Body of pancreas (tissue), 4 donors: ENCODE data around the gene ATAD3B. TPM values are rescaled to one million over a fixed set of nuclear protein-coding genes. Genes with fewer than 3 reads are reported as not detected.
"Not testable (repeated sequence)": the region's sequence is repeated elsewhere in the genome, so short reads cannot be mapped to it uniquely, and the experiment has no call there.

Source experiments
- ATAC-seq: fragments of 150-250 bp; one replicate; pipeline ENCODE4 v1.9.1; 2016
- DNase-seq, 4 donors: peaks; one replicate each; pipeline ENCODE4 v3.0.0-alpha.2; 2019
- H3K27ac ChIP-seq, 4 donors: fragments of 200-600 bp; sonication (generic); 1 replicate in 3 of 4; 2 replicates in 1 of 4; pipeline versions ENCODE4 v1.5.1 to v1.6.1; 2016 to 2019; ENCODE audit warnings: mild to moderate bottlenecking in 1 of 4, mixed read lengths in 1 of 4, moderate library complexity in 1 of 4
- H3K27me3 ChIP-seq, 2 donors: fragments of 200-600 bp; sonication (generic); one replicate each; pipeline ENCODE4 v1.6.0; 2016; ENCODE audit warnings: mild to moderate bottlenecking in 1 of 2
- H3K36me3 ChIP-seq, 2 donors: fragments of 200-600 bp; sonication (generic); replicated peaks in 1 of 2; 2 replicates each; pipeline ENCODE4 v1.5.1; 2016; ENCODE audit warnings: low read depth in 2 of 2; ENCODE audit not compliant: insufficient read depth in 1 of 2
- H3K4me1 ChIP-seq: fragments of 200-600 bp; sonication (generic); one replicate; pipeline ENCODE4 v1.6.0; 2016
- H3K4me3 ChIP-seq, 2 donors: fragments of 200-600 bp; sonication (generic); 1 replicate in 1 of 2; 2 replicates in 1 of 2; pipeline ENCODE4 v1.5.1; 2016 to 2019
- H3K9me3 ChIP-seq, 3 donors: fragments of 200-600 bp; sonication (generic); 1 replicate in 2 of 3; 2 replicates in 1 of 3; pipeline ENCODE4 v1.5.1; 2016
- POLR2A ChIP-seq, 3 donors: fragments of 450-650 bp; IDR thresholded peaks; one replicate each; pipeline ENCODE4 v1.6.1; 2016; ENCODE audit warnings: antibody characterized with exemption in 3 of 3, mild to moderate bottlenecking in 2 of 3
- WGBS, 2 donors: methylation state at CpG; one replicate each; pipeline ENCODE4 v1.1.5; 2017; 5-methylcytosine and 5-hydroxymethylcytosine counted together
- intact Hi-C: fragments of 100-400 bp; cut with DNase I; formaldehyde crosslinking; loops from one replicate; pipeline ENCODE4 v1.15.1; 2023
- total RNA-seq, 2 donors: library from RNA; depleted of rRNA; stranded (reverse); fragments of >200 nt; gene quantifications; one replicate each; pipeline ENCODE4 v1.1.0, GENCODE V29; 2016
- TF ChIP-seq, protein P1 (sequence below), 7 experiments: fragments of 450-650 bp in 4 of 7; fragments of 200-600 bp in 3 of 7; sonication (generic) in 3 of 7; IDR thresholded peaks; one replicate each; pipeline ENCODE4 v1.5.1; 2016 to 2019; ENCODE audit warnings: antibody characterized with exemption in 7 of 7

The ATAD3B gene
- total RNA-seq, 2 donors from 2014 or later: 16.6 to 37.2 TPM

DNA sequence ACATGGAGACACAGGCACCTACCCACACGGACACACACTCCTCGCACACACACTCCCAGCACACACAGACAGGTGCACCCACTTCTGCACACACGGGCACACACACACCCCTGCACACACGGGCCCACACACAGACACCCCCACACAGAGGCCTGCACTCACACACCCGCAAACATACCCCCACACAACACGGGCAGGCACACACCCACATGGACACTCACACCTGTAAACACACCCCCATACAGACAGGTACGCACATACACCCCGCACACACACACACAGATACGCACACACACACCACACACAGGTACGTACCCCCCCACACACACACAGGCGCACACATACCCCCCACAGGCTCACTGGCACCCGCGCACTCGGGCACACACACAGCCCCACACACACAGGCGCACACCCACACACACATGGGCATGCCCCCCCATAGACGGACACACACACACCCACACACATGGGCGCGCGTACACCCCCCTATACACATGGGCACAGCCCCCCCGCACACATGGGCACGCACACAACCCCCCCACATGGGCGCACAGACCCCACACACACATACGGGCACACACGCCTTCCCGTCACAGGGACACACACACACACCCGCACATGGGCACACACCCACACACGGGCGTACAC lies 46.5 kb downstream of the ATAD3B start:
- H3K27me3 ChIP-seq: no peaks in the 10 kb centered on the region
- H3K4me1 ChIP-seq: peaks cover 5% of the 10 kb centered on the region
- no peaks in the 10 kb centered on the region for H3K9me3 ChIP-seq
- no peak overlapping the region for H3K27ac ChIP-seq
- no peak for TF ChIP-seq POLR2A (IDR thresholded peaks at IDR 0.05)
- TF ChIP-seq, protein P1, sequence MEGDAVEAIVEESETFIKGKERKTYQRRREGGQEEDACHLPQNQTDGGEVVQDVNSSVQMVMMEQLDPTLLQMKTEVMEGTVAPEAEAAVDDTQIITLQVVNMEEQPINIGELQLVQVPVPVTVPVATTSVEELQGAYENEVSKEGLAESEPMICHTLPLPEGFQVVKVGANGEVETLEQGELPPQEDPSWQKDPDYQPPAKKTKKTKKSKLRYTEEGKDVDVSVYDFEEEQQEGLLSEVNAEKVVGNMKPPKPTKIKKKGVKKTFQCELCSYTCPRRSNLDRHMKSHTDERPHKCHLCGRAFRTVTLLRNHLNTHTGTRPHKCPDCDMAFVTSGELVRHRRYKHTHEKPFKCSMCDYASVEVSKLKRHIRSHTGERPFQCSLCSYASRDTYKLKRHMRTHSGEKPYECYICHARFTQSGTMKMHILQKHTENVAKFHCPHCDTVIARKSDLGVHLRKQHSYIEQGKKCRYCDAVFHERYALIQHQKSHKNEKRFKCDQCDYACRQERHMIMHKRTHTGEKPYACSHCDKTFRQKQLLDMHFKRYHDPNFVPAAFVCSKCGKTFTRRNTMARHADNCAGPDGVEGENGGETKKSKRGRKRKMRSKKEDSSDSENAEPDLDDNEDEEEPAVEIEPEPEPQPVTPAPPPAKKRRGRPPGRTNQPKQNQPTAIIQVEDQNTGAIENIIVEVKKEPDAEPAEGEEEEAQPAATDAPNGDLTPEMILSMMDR (IDR thresholded peaks at IDR 0.05): no peak
- ATAC-seq: no peak
- DNase-seq: no peak
- no peak overlapping the region for H3K4me3 ChIP-seq
- peaks cover 0 to 10% of the 10 kb centered on the region in 2 donors for H3K36me3 ChIP-seq
- 80 to 95% methylated on average over 9 to 23 of the region's 28 CpGs for WGBS, 2 donors
- intact Hi-C loops: no loop called here

DNA sequence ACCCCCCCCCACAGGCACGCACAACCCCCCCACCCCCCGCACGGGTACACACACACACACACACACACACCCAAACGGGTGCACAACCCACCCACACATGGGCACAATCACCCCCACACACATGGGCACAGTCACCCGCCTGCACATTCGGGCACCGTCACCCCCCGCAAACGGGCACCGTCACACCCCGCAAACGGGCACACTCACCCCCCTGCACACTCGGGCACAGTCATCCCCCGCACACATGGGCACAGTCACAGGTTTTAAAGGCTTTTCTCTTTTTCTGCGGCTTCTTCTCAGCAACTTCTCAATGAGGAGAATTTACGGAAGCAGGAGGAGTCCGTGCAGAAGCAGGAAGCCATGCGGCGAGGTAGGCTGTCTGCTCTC lies 47.0 kb downstream of the ATAD3B start:
- WGBS, 2 donors: 90% methylated on average over 9 to 17 of the region's 19 CpGs

DNA sequence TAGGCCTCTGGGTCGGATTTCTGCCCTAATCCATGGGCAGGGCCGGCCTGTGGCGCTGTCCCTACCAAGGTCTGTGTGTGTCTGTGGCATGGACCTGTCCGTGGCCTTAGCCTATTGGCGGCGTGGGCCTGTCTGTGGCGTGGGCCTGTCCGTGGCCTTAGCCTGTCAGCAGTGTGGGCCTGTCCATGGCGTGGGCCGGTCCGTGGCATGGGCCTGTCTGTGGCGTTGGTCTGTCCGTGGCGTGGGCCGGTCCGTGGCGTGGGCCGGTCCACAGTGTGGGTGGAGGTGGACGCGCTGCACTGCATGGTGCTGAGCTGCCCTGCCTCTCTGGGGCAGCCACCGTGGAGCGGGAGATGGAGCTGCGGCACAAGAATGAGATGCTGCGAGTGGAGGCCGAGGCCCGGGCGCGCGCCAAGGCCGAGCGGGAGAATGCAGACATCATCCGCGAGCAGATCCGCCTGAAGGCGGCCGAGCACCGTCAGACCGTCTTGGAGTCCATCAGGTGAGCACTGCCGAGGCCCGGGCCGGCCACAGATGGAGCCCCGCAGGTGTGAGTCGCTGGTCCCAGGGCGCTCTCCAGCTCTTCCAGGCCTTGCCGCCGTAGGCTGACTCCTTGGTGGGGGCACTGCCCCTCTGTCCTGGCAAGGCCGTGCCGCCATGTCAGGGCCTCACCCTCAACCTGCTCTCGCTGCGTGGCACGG lies 48.4 kb downstream of the ATAD3B start:
- WGBS, 2 donors: 95 to 100% methylated on average over 6 to 43 of the region's 51 CpGs
- H3K27ac ChIP-seq, intact Hi-C loops, DNase-seq, H3K4me1 ChIP-seq, H3K27me3 ChIP-seq, ATAC-seq, H3K4me3 ChIP-seq, H3K9me3 ChIP-seq: not testable (repeated sequence)
- H3K36me3 ChIP-seq: peaks cover 0 to 11% of the 10 kb centered on the region in 2 donors

More for the DNA sequence above, 47.0 kb downstream of the ATAD3B start:
- H3K4me3 ChIP-seq, intact Hi-C loops, H3K36me3 ChIP-seq, H3K27ac ChIP-seq, H3K4me1 ChIP-seq, DNase-seq, ATAC-seq, H3K27me3 ChIP-seq, H3K9me3 ChIP-seq: not testable (repeated sequence)

DNA sequence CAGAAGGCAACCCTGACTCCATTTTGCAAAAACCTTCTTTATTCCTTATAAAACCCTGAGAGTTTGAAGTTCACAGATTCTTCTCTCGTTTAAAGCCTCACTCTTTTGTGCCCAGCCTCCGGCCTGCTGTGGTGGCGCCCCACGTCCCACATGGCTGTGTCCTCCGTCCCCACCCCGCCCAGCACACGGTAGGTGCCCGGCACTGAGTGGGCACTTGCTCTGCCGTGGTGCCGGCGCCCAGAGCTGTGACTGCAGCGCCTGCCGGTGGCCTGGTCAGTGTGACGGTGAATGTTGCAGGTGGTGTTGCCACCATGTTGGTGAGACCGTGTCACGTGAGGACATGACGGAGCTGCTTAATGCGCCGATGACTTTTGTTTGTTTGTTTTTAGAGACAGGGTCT lies 49.8 kb downstream of the ATAD3B start:
- Histone ChIP-seq H3K27ac (no peak overlapping the region), H3K4me3 (no peak overlapping the region), H3K9me3 (no peaks in the 10 kb centered on the region), H3K4me1 (no peaks in the 10 kb centered on the region), H3K27me3 (no peaks in the 10 kb centered on the region), H3K36me3 (peaks cover 0 to 14% of the 10 kb centered on the region in 2 donors)
- TF ChIP-seq, protein P1 (IDR thresholded peaks at IDR 0.05): no peak
- TF ChIP-seq POLR2A (IDR thresholded peaks at IDR 0.05): no peak
- WGBS, 2 donors: 95 to 96% methylated on average over 19 of the region's 19 CpGs
- intact Hi-C loops: no loop called here
- DNase-seq: no peak
- no peak for ATAC-seq

DNA sequence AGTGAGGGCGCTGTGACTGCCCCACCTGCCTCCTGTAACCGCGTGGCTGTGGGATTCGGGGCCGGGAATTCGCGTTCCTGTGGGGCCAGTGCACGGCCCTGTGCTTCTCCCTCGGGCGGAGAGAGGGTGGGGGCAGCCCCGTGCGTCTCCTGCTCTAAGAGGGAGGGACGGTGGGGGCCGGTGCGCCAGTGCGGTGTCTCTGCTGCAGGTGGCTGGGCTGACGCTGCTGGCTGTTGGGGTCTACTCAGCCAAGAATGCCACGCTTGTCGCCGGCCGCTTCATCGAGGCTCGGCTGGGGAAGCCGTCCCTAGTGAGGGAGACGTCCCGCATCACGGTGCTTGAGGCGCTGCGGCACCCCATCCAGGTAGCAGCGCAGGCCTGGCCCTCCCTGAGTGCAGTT lies 51.0 kb downstream of the ATAD3B start:
- H3K27me3 ChIP-seq, intact Hi-C loops, ATAC-seq, DNase-seq, H3K4me3 ChIP-seq, H3K9me3 ChIP-seq, H3K27ac ChIP-seq, H3K4me1 ChIP-seq: not testable (repeated sequence)
- peaks cover 0 to 14% of the 10 kb centered on the region in 2 donors for H3K36me3 ChIP-seq
- WGBS, 2 donors: 95% methylated on average over 15 to 29 of the region's 30 CpGs

DNA sequence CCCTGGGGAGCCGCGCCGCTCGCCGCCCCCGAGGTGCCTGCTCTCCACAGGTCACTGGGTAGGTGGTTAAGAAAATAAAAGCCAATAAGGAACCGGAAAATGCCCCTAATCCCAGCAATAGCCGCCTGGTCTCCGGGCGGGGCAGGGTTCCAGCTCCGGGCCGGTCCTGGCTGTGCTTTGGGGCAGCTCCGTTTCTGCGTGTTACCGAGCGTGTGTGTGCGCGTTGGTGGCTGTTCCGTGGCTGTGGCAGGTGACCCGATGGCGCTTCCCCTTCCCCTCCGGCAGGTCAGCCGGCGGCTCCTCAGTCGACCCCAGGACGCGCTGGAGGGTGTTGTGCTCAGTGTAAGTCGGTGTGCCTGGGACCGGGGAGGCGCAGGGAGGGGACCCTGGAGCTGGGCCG lies 51.7 kb downstream of the ATAD3B start:
- H3K9me3 ChIP-seq, H3K27me3 ChIP-seq, H3K4me1 ChIP-seq, ATAC-seq, intact Hi-C loops, H3K4me3 ChIP-seq, DNase-seq, H3K27ac ChIP-seq: not testable (repeated sequence)
- 96% methylated on average over 29 of the region's 31 CpGs; no CpG with 5 or more reads in 1 of the 2 donors for WGBS, 2 donors
- H3K36me3 ChIP-seq: peaks cover 0 to 11% of the 10 kb centered on the region in 2 donors

DNA sequence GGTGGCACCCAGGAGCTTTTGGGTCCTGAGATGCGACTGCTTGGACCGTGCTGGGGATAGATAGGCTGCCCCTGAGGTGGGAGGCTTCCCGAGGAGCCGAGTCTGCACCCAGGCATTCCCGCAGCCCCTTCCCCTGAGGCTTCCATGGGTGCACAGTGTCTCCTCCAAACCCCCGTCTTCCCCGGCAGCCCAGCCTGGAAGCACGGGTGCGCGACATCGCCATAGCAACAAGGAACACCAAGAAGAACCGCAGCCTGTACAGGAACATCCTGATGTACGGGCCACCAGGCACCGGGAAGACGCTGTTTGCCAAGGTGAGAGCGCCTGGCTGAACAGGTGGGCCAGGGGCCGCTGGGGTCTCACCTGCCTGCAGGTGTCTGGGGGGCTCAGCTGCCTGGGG lies 52.1 kb downstream of the ATAD3B start:
- H3K36me3 ChIP-seq: peaks cover 0 to 12% of the 10 kb centered on the region in 2 donors
- H3K27me3 ChIP-seq, H3K4me1 ChIP-seq, H3K4me3 ChIP-seq, ATAC-seq, DNase-seq, H3K27ac ChIP-seq, H3K9me3 ChIP-seq, intact Hi-C loops: not testable (repeated sequence)
- WGBS, 2 donors: 91% methylated on average over 15 of the region's 17 CpGs; no CpG with 5 or more reads in 1 of the 2 donors

DNA sequence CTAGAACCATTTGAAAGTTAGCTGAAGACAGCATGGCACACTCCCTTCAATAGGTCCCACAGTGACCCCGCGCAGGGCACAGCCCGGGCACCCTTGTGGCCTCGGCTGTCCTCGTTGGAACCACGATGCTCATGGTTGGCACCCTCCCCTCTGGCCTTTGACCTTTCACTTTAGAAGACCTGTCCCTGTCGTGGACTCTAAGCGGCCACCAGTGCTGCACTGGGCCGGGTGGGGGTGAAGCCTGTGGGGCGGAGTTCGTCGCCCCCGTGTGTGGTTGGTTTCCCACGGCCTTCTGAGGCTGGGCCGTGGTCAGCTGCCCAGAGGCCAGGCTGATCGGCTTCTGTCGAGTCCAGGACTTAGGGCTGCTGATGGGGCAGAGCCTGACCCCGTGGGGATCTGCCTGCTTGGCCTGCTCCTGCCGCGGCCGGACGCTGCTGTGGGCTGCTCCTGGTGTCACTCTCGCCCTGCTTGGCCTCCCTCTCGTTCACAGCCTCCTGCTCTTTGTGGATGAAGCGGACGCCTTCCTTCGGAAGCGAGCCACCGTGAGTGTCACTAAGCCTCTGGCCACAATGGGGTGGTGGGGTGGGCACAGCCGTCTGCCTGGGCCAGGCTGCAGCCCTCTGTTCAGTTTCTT lies 53.3 kb downstream of the ATAD3B start:
- H3K4me1 ChIP-seq, H3K4me3 ChIP-seq, H3K9me3 ChIP-seq, intact Hi-C loops, ATAC-seq, H3K27ac ChIP-seq, H3K27me3 ChIP-seq, DNase-seq: not testable (repeated sequence)
- 94 to 97% methylated on average over 23 to 25 of the region's 30 CpGs for WGBS, 2 donors
- H3K36me3 ChIP-seq: peaks cover 4 to 12% of the 10 kb centered on the region in 2 donors

DNA sequence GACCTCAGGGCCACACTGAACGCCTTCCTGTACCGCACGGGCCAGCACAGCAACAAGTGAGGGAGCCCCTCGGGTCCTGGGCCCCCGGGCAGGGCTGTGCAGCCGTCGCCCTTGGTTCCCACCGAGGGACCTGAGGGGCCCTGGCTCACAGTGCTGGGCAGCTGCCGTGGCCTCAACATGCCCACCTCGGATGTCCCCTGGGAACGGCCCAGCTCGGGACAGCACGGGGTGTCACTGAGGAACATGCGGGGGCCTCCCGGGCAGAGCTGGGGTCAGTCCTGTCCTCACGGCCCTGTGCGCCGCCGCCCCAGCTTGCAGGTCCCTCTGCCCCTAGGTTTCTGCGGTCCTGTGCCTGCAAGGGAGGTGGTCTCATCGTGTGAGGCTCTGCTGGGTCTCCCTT lies 54.9 kb downstream of the ATAD3B start:
- ATAC-seq, H3K9me3 ChIP-seq, H3K27ac ChIP-seq, H3K4me1 ChIP-seq, intact Hi-C loops, H3K4me3 ChIP-seq, H3K36me3 ChIP-seq, DNase-seq, H3K27me3 ChIP-seq: not testable (repeated sequence)
- 97% methylated on average over 16 of the region's 21 CpGs; no CpG with 5 or more reads in 1 of the 2 donors for WGBS, 2 donors
